PFSK-1 (cell line): Measurements from ENCODE around the gene ATP5F1E.

Source experiments
- POLR2AphosphoS5 ChIP-seq: IDR thresholded peaks from 2 replicates; pipeline ENCODE4 v1.6.1; 2012; ENCODE audit warnings: low read depth, mild to moderate bottlenecking, control low read depth, low read length, moderate library complexity
- SIN3A ChIP-seq: IDR thresholded peaks from 2 replicates; pipeline ENCODE4 v1.6.1; 2012; ENCODE audit warnings: mild to moderate bottlenecking, low read length, moderate library complexity, borderline replicate concordance; ENCODE audit not compliant: insufficient read depth
- TAF1 ChIP-seq: IDR thresholded peaks from 2 replicates; pipeline ENCODE4 v1.6.1; 2012; ENCODE audit warnings: low read length, control low read depth, borderline replicate concordance; ENCODE audit not compliant: insufficient read depth
- TF ChIP-seq, protein P1 (sequence below), 2 experiments: IDR thresholded peaks; 2 replicates each; pipeline versions ENCODE4 v1.6.1 to v1.8.0; 2011 to 2012; ENCODE audit warnings: low read depth in 2 of 2, low read length in 2 of 2, control low read depth in 1 of 2, inconsistent platforms in 1 of 2, mild to moderate bottlenecking in 1 of 2, moderate library complexity in 1 of 2; ENCODE audit not compliant: insufficient read depth in 1 of 2

GRCh38 chr20:59078231-59078630 lies 46.1 kb upstream of the ATP5F1E start:
- TF ChIP-seq SIN3A (no peak), POLR2AphosphoS5 (no peak), TAF1 (no peak)
- TF ChIP-seq, protein P1, sequence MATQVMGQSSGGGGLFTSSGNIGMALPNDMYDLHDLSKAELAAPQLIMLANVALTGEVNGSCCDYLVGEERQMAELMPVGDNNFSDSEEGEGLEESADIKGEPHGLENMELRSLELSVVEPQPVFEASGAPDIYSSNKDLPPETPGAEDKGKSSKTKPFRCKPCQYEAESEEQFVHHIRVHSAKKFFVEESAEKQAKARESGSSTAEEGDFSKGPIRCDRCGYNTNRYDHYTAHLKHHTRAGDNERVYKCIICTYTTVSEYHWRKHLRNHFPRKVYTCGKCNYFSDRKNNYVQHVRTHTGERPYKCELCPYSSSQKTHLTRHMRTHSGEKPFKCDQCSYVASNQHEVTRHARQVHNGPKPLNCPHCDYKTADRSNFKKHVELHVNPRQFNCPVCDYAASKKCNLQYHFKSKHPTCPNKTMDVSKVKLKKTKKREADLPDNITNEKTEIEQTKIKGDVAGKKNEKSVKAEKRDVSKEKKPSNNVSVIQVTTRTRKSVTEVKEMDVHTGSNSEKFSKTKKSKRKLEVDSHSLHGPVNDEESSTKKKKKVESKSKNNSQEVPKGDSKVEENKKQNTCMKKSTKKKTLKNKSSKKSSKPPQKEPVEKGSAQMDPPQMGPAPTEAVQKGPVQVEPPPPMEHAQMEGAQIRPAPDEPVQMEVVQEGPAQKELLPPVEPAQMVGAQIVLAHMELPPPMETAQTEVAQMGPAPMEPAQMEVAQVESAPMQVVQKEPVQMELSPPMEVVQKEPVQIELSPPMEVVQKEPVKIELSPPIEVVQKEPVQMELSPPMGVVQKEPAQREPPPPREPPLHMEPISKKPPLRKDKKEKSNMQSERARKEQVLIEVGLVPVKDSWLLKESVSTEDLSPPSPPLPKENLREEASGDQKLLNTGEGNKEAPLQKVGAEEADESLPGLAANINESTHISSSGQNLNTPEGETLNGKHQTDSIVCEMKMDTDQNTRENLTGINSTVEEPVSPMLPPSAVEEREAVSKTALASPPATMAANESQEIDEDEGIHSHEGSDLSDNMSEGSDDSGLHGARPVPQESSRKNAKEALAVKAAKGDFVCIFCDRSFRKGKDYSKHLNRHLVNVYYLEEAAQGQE (IDR thresholded peaks at IDR 0.05; ENCODE audit: insufficient read depth in 1 of 2, low read depth in 2 of 2, low read length in 2 of 2), result no peak
